OCI-LY3 (cell line): ENCODE data around the gene ZNHIT6.

Experiments used
- EZH2phosphoT487 ChIP-seq: fragments of 200-600 bp; shearing (Covaris generic); IDR thresholded peaks from 2 replicates; pipeline ENCODE4 v1.6.1; 2018; ENCODE audit warnings: antibody characterized with exemption, mixed run types, low read depth
- TF ChIP-seq, protein P1 (sequence below): fragments of 200-600, 300-600 bp; sonication (generic); IDR thresholded peaks from 2 replicates; pipeline ENCODE4 v1.5.1; 2014; ENCODE audit warnings: antibody characterized with exemption, low read length, low read depth

- TF ChIP-seq, protein P1, sequence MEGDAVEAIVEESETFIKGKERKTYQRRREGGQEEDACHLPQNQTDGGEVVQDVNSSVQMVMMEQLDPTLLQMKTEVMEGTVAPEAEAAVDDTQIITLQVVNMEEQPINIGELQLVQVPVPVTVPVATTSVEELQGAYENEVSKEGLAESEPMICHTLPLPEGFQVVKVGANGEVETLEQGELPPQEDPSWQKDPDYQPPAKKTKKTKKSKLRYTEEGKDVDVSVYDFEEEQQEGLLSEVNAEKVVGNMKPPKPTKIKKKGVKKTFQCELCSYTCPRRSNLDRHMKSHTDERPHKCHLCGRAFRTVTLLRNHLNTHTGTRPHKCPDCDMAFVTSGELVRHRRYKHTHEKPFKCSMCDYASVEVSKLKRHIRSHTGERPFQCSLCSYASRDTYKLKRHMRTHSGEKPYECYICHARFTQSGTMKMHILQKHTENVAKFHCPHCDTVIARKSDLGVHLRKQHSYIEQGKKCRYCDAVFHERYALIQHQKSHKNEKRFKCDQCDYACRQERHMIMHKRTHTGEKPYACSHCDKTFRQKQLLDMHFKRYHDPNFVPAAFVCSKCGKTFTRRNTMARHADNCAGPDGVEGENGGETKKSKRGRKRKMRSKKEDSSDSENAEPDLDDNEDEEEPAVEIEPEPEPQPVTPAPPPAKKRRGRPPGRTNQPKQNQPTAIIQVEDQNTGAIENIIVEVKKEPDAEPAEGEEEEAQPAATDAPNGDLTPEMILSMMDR, result no peak
- TF ChIP-seq EZH2phosphoT487, result no peak
These were observed 10.3 kb downstream of the ZNHIT6 start for GRCh38 chr1:85697895-85698294.
